HEK293T (cell line): Measurements from ENCODE around the gene CELF5.

Source experiments
- SUZ12 ChIP-seq: fragments of 450-650 bp; IDR thresholded peaks from 2 replicates; pipeline ENCODE4 v1.6.1; 2016; ENCODE audit warnings: mild to moderate bottlenecking
- TF ChIP-seq, protein P1 (sequence below): fragments of 450-650 bp; IDR thresholded peaks from 2 replicates; pipeline ENCODE4 v1.6.1; 2016

DNA sequence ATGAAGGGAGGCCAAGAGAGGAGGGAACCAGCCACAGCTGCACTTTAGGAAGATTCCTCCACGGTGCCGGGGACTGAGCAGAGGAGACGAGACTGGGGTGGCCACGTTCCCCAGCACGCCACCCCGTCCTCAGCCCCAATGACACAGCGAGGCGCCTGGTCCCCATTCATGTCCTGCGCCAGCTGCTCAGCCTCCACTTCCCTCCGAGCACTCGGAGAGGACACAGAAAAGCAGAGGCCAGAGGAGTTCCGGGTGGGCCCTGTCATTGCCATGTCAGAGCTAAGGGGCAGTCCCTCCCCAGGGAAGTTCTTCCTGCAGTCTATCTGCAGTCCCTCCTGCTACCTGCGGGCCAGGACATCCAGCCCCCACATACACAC is 88.7 kb downstream of the CELF5 start:
- TF ChIP-seq, protein P1, sequence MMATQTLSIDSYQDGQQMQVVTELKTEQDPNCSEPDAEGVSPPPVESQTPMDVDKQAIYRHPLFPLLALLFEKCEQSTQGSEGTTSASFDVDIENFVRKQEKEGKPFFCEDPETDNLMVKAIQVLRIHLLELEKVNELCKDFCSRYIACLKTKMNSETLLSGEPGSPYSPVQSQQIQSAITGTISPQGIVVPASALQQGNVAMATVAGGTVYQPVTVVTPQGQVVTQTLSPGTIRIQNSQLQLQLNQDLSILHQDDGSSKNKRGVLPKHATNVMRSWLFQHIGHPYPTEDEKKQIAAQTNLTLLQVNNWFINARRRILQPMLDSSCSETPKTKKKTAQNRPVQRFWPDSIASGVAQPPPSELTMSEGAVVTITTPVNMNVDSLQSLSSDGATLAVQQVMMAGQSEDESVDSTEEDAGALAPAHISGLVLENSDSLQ, result no peak
- TF ChIP-seq SUZ12, result no peak
